GM19193 (cell line): ENCODE measurements around the gene TMEM25.

ENCODE experiments used
- POLR2A ChIP-seq: IDR thresholded peaks from 4 replicates; pipeline ENCODE4 v1.6.1; 2011; ENCODE audit not compliant: insufficient read depth, insufficient read length; ENCODE audit errors: extremely low read depth

Gene TMEM25

DNA sequence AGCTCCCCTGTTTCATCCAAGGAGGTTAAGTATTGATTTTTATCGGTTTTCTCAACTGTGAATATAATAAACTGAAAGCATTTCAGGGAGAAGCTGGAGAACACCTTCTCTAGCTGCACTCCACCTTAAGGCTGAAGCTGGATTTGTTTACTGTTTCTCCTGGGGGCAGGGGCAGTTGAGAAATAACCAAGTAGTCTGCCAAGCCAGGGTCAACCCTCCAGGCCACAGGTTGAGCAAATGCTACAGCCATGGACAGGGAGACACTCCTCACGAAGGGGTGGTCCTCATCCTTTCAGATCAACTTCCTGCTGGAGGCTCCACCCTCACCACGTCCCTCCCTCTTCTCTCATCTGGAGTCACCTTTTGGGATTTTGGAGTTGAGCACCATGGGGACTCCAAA, 3.9 kb upstream of the TMEM25 start, which contains the start of gene TTC36:
TTC36 (plus strand) TSS at position 366 of the 400 bp plus-strand sequence; CDS start at position 387, 21 bp downstream.
- TF ChIP-seq POLR2A, result peak; percentile 26

DNA sequence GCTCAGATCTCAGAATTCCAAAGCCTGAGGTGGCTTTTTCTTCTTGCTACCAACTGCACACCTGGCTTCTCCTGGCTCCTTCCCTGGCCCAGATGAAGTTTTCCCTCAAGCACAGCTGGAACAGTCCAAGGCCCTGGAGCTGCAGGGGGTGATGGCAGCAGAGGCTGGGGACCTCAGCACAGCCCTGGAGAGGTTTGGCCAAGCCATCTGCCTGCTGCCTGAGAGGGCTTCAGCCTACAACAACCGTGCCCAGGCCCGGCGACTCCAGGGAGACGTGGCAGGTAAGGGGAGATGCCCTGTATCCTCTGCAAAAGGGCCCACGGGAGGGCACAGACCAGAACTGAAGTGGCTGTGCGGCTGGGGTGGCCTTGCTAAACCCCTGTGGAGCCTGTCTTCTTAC, 2.5 kb upstream of the TMEM25 start:
- no peak for TF ChIP-seq POLR2A

DNA sequence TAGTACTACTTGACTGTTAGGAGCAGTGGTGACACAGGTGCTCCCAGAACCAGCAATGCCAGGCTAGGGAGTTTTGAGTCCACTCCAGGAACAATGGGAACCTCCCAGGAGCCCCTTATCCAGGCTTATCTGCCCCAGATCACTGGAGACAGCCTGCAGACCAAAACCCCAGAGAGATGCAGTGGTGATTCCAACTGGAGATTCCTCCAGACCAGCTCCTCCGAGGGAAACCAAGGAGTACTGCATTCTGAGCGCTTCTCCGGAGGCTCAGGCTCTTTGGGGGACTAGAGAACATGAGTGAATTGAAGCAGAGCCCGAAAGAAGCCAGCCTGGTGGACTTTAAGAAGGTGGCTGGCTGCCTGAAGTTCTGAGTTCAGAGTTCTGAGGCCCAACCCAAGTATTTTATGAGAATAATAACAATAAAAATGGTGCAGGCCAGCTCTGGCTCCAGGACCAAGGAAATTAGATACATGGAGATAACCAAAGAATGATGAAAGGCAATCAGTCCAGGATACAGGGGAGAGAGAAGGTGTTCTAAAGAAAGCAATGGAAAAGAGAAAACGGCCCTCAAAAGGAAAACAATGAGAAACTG, 1.3 kb upstream of the TMEM25 start:
- TF ChIP-seq POLR2A, result no peak

DNA sequence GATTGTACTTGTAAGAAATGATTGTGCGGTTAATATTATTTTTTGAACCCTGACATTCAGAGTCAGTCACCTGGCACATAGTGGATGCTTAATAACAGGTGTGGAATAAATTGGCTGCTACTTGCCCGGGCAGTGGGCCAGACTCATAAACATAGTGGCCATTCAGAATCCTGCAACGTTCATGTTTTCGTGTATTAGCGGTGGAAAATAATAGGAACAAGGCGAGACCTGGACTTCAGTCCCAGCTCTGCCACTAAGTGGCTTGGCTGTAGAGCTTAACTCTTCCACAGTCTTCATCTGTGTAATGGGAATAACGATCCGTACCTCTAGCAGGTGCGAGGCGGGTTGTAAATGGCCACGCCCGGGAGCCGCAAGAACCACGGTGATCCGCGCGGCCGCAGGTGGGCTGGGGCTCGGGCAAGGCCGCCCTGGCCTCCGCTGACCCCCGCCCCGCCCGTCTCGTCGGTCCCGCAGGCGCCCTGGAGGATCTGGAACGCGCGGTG, 761 bp upstream of the TMEM25 start:
- TF ChIP-seq POLR2A, result no peak

DNA sequence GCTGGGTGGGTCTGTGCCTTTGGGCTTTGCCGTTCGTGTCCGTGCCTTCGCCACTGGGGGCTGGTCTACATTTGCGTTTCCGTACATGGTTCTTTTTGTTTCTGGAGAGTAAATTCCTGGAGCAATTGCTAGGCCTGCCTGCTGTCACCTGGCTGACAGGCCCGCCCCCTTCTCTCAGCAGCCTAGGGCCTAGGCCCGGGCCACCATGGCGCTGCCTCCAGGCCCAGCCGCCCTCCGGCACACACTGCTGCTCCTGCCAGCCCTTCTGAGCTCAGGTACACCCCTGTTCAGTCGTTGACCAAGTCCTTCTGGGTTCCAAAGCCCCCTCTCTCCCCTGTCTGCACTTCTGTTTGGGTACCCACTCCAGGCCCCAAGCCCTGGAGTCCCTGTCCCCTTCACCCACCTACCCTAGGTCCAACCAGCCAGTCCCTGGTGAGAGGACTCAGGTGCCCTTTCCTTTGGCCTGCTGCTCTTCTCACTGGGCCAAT, 649 bp downstream of the TMEM25 start:
- no peak for TF ChIP-seq POLR2A

DNA sequence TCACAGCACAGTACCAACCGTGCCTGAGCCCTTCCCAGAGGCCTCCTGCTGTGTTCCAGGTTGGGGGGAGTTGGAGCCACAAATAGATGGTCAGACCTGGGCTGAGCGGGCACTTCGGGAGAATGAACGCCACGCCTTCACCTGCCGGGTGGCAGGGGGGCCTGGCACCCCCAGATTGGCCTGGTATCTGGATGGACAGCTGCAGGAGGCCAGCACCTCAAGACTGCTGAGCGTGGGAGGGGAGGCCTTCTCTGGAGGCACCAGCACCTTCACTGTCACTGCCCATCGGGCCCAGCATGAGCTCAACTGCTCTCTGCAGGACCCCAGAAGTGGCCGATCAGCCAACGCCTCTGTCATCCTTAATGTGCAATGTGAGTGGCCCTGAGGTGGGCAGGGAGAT, 1.1 kb downstream of the TMEM25 start:
- TF ChIP-seq POLR2A, result no peak

DNA sequence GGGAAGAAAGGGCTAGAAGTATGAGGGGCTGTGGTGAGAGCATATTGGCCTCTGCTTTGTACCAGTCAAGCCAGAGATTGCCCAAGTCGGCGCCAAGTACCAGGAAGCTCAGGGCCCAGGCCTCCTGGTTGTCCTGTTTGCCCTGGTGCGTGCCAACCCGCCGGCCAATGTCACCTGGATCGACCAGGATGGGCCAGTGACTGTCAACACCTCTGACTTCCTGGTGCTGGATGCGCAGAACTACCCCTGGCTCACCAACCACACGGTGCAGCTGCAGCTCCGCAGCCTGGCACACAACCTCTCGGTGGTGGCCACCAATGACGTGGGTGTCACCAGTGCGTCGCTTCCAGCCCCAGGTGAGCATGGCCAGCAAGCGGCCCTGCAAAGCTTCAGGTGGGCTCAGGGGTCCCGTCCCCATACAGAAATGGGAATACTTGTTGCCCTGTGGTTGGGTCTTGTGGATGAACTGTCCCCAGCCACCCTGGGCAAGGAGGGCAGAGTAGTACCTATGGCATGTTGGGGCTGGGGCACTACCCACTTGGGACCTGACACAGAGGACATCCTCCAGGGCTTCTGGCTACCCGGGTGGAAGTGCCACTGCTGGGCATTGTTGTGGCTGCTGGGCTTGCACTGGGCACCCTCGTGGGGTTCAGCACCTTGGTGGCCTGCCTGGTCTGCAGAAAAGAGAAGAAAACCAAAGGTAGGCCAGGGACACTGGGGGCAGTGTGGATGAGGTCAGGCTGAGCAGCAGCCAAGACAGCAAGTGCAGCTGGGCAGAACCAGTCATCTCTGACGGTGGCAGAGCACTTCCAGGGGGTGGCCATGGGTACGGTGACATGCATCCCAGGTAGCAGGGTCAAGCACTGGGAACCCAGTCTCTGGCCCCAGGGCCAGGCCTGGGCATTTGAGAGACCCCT, 2.1 kb downstream of the TMEM25 start:
- TF ChIP-seq POLR2A, result no peak

DNA sequence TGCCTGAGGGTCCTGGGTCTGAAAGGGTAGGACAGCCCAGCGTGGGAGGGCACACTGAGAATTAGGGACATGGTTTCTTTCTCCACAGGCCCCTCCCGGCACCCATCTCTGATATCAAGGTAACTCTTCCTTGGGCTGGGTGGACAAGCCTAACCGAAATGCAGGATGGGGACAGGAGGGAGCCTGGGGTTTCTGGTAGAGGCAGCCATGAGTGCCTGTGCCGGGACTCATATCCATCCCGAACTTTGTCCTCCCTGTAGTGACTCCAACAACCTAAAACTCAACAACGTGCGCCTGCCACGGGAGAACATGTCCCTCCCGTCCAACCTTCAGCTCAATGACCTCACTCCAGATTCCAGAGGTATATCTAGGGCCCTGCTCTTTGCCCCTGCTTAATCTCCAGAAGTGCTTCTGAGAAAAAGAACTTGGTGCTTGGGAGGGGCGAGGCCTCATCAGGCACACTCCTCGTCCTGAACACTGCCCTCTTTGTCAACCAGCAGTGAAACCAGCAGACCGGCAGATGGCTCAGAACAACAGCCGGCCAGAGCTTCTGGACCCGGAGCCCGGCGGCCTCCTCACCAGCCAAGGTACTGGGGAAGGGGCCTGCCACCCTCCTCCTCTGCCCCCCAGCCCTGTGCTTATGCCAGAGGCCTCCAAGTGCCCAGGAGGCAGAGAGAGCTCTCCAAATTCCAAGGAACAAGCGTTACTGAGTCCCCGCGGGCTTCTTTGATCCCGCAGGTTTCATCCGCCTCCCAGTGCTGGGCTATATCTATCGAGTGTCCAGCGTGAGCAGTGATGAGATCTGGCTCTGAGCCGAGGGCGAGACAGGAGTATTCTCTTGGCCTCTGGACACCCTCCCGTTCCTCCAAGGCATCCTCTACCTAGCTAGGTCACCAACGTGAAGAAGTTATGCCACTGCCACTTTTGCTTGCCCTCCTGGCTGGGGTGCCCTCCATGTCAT, 3.1 kb downstream of the TMEM25 start:
- TF ChIP-seq POLR2A, result no peak

DNA sequence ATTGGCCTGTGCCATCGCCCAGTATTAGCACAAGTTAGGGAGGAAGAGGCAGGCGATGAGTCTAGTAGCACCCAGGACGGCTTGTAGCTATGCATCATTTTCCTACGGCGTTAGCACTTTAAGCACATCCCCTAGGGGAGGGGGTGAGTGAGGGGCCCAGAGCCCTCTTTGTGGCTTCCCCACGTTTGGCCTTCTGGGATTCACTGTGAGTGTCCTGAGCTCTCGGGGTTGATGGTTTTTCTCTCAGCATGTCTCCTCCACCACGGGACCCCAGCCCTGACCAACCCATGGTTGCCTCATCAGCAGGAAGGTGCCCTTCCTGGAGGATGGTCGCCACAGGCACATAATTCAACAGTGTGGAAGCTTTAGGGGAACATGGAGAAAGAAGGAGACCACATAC, 4.3 kb downstream of the TMEM25 start:
- TF ChIP-seq POLR2A, result no peak

DNA sequence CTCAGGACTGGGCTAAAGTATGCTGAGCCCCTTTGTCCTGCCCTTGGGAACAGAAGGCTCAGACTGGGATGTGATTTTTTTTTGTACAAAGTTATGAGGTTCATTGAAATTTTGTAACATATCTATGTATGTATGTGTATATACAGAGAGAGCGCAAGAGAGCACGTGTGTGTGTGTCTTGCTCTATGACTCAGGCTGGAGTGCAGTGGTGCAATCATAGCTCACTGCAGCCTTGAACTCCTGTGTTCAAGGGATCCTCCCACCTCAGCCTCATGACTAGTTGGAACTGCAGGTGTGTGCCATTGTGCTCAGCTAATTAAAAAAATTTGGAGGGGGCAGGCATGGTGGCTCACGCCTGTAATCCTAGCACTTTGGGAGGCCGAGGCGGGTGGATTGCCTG, 5.7 kb downstream of the TMEM25 start:
- no peak for TF ChIP-seq POLR2A

DNA sequence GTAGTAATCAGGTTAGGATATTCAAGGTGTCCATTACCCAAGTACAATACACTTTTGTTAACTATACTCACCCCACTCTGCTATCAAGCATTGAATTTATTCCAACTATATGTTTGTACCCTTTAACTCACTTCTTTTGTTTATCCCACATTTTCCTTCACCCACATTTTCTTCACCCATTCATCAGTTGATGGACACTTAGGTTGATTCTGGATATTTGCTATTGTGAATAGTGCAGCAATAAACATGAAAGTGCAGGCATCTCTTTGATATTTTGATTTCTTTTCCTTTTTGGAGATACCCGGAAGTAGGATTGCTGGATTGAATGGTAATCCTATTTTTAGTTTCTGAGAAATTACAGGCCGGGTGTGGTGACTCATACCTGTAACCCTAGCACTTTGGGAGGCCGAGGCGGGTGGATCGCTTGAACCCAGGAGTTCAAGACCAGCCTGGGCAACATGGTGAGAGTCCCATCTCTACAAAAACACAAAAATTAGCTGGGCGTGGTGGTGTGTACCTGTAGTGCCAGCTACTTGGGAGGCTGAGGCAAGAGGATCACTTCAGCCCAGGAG, 6.5 kb downstream of the TMEM25 start:
- no peak for TF ChIP-seq POLR2A

DNA sequence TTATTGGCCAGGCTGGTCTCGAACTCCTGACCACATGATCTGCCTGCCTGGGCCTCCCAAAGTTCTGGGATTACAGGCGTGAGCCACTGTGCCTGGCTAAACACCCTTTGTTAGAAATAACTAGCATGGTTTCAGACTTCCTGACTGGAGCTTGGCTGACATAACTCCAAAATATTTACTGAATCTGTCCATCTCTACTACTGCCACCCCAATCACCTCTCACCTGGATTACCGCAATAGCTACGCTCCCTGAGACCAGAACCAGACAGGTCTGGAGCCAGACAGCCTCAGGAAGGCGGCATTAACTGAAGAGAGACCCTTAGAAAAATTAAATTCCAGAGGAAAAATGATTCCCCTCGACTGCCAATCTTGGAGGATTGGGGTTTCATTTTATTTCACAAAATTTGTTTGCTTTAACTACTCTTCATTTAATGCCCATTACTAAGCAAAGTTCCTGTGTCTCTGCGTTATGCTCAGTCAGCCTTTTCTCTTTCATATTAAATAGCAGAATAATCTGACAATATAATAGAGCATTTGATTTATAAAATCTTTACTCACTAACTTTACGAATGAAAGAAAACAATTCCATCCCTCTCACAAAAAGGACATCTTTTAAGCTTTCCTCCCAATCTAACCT, 13.1 kb downstream of the TMEM25 start:
- no peak for TF ChIP-seq POLR2A

DNA sequence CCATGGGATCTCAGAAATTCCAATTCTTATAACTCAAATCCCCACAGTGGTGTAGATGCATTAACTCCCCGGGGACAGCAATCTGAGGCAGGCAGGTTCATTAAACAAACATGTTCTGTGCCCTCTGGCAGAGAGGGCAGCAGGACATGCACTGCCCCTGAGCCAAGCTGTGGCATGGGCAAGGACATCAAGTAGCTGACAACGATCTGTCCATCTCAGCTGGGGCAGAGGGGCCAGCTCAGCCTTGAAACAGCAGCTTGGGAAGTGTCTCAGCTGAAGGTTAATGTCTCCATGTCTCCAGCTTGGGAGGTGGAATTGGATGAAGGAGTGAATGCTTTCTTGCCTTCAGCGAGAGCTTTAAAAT, 13.6 kb downstream of the TMEM25 start:
- TF ChIP-seq POLR2A, result no peak

DNA sequence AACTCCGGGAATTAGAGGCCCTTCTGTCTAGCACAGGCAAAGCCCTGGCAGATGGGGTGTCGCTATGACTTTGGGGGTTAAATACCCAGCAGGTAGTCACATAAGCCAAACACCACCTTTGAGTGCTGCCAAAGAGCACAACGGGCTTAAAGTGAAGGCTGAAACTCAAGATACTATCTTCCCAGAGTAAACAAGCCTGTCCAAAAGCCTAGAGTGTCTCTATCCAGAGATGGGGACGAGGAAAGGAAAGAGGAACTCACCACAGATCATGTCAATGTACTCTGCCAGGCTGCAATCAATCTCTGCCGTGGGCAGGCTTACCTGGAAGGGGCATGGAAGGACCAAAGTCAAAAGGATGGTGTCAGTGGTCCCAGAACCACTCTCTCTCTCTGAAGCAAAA, 14.5 kb downstream of the TMEM25 start:
- TF ChIP-seq POLR2A, result no peak

DNA sequence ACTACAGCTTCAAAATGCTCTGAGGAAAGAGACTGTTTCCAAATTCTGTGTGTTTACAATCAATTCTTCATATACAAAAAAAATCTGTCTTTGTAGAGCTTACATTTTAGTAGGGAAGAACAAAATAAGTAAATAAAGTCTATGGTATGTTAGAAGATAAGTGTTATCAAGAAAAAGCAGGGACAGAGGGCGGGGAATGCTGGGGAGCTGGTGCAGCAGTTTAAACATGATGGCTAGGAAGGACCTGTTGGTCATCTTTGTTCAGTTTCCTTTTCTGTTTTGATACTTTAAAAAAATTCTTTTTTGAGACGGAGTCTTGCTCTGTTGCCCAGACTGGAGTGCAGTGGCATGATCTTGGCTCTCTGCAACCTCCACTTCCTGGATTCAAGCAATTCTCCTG, 16.1 kb downstream of the TMEM25 start:
- TF ChIP-seq POLR2A, result no peak

DNA sequence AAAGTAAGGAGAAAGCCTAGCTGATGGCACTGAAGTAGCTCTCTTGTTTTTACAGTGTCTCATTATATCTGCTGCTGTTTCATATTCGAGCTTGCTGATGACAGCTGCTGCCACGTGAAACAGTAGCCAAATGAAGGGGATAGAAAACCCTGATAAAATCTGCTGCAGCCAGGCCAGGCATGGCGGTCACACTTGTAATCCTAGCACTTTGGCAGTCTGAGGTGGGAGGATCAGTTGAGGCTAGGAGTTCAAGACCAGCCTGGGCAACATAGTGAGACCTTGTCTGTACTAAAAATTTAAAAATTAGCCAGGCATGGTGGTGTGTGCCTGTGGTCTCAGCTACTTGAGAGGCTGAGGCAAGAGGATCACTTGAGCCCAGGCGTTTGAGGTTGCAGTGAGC, 21.3 kb downstream of the TMEM25 start:
- no peak for TF ChIP-seq POLR2A
